WERI-Rb-1 (cell line): ENCODE measurements around the gene HIVEP1.

Experiments used
- DNase-seq: peaks from one replicate; pipeline ENCODE4 v3.0.0-alpha.2; 2020
- H3K27ac ChIP-seq: fragments of 250-450 bp; sonication (Bioruptor Pico); 2 replicates; pipeline ENCODE4 v1.5.1; 2020; ENCODE audit warnings: mild to moderate bottlenecking, moderate library complexity
- H3K27me3 ChIP-seq: fragments of 250-450 bp; sonication (Bioruptor Pico); 2 replicates; pipeline ENCODE4 v1.5.1; 2021; ENCODE audit warnings: mild to moderate bottlenecking, low read depth, moderate library complexity; ENCODE audit not compliant: insufficient read depth, severe bottlenecking
- H3K36me3 ChIP-seq: fragments of 250-450 bp; sonication (Bioruptor Pico); 2 replicates; pipeline ENCODE4 v1.5.1; 2020; ENCODE audit warnings: mild to moderate bottlenecking, moderate library complexity
- H3K4me3 ChIP-seq: 2 replicates; pipeline ENCODE4 v1.5.1; 2011; ENCODE audit warnings: low read depth, mild to moderate bottlenecking, control low read depth, low read length
- H3K9me3 ChIP-seq: fragments of 250-450 bp; sonication (Bioruptor Pico); 2 replicates; pipeline ENCODE4 v1.5.1; 2021; ENCODE audit warnings: mild to moderate bottlenecking, moderate library complexity; ENCODE audit not compliant: severe bottlenecking
- TF ChIP-seq, protein P1 (sequence below): IDR thresholded peaks from 2 replicates; pipeline ENCODE4 v1.5.1; 2011; ENCODE audit warnings: low read depth, mild to moderate bottlenecking, control low read depth, inconsistent platforms, low read length

Gene HIVEP1

DNA sequence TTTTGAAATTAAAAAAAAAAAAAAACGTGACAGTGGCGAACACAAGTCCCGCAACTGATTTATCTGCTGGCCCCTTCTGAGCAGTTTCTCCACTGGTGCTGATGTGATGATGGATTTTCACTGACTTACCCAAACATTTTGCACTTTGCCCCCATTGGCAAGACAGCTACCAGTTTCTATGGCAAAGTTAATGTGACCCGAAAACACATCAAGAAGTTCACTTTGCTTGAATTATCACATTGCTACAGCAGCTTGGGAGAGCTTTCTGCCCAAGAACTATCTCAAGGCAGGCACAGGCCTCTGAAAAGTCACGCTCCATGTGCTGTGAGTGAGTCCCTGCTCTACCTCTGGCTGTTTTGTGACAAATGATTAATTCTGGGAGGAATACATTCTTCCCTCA, 150.1 kb downstream of the HIVEP1 start:
- H3K4me3 ChIP-seq = no peak overlapping the region
- no peak for DNase-seq
- H3K27ac ChIP-seq = no peak overlapping the region
- TF ChIP-seq, protein P1, sequence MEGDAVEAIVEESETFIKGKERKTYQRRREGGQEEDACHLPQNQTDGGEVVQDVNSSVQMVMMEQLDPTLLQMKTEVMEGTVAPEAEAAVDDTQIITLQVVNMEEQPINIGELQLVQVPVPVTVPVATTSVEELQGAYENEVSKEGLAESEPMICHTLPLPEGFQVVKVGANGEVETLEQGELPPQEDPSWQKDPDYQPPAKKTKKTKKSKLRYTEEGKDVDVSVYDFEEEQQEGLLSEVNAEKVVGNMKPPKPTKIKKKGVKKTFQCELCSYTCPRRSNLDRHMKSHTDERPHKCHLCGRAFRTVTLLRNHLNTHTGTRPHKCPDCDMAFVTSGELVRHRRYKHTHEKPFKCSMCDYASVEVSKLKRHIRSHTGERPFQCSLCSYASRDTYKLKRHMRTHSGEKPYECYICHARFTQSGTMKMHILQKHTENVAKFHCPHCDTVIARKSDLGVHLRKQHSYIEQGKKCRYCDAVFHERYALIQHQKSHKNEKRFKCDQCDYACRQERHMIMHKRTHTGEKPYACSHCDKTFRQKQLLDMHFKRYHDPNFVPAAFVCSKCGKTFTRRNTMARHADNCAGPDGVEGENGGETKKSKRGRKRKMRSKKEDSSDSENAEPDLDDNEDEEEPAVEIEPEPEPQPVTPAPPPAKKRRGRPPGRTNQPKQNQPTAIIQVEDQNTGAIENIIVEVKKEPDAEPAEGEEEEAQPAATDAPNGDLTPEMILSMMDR = no peak
- peaks cover 21% of the 10 kb centered on the region for H3K36me3 ChIP-seq
- H3K27me3 ChIP-seq = no peaks in the 10 kb centered on the region
- H3K9me3 ChIP-seq = no peaks in the 10 kb centered on the region

DNA sequence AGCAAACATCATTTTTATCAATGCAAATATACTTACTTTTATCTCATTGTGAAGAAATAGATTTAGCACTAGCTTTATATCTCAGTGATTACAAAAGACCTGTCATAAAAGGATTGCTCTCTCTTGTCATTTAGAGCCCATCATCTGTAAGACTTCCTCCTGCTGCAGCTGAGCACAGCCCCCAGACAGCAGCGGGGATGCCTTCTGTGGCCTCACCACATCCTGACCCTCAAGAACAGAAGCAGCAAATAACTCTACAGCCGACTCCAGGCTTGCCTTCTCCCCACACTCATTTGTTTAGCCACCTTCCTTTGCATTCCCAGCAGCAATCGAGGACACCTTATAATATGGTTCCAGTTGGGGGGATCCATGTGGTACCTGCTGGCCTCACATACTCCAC, 151.0 kb downstream of the HIVEP1 start:
- no peak for DNase-seq
- Histone ChIP-seq H3K36me3 (peaks cover 21% of the 10 kb centered on the region), H3K4me3 (no peak overlapping the region), H3K9me3 (no peaks in the 10 kb centered on the region), H3K27me3 (no peaks in the 10 kb centered on the region), H3K27ac (no peak overlapping the region)
- TF ChIP-seq, protein P1 = no peak

DNA sequence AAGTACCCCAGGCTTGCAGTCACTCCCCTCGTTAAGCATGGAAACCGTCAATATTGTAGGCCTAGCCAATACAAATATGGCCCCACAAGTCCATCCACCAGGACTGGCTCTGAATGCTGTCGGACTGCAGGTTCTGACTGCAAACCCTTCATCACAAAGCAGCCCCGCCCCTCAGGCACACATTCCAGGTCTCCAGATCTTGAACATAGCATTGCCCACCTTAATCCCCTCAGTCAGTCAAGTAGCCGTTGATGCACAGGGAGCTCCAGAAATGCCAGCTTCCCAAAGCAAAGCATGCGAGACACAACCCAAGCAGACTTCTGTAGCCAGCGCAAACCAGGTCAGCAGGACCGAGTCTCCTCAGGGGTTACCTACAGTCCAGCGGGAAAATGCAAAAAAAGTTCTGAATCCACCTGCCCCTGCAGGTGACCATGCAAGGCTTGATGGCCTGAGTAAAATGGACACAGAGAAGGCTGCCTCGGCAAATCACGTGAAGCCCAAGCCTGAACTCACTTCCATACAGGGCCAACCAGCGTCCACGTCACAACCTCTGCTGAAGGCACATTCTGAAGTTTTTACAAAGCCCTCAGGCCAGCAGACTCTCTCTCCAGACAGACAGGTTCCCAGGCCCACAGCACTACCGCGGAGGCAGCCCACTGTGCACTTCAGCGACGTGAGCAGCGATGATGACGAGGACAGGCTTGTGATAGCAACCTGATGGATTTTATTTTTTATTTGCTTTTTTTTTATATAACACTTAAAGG, 151.8 kb downstream of the HIVEP1 start:
- Histone ChIP-seq H3K36me3 (peaks cover 21% of the 10 kb centered on the region), H3K9me3 (no peaks in the 10 kb centered on the region), H3K27ac (no peak overlapping the region), H3K4me3 (no peak overlapping the region), H3K27me3 (no peaks in the 10 kb centered on the region)
- DNase-seq = no peak
- TF ChIP-seq, protein P1 = no peak

DNA sequence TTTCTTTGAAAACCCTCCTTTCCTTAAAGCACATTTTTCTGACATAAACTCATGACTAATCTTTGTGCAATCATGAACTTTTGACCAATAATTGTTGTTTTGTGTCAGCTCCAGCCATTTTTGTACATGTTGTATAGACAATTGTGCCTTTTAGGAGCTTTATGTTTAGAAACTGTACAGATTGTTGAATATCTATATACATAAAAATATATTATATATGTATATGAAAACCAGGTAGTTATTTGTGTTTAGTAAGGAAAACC, 152.3 kb downstream of the HIVEP1 start:
- Histone ChIP-seq H3K36me3 (peaks cover 21% of the 10 kb centered on the region), H3K27ac (no peak overlapping the region), H3K4me3 (no peak overlapping the region), H3K9me3 (no peaks in the 10 kb centered on the region), H3K27me3 (no peaks in the 10 kb centered on the region)
- DNase-seq = no peak
- TF ChIP-seq, protein P1 = no peak

DNA sequence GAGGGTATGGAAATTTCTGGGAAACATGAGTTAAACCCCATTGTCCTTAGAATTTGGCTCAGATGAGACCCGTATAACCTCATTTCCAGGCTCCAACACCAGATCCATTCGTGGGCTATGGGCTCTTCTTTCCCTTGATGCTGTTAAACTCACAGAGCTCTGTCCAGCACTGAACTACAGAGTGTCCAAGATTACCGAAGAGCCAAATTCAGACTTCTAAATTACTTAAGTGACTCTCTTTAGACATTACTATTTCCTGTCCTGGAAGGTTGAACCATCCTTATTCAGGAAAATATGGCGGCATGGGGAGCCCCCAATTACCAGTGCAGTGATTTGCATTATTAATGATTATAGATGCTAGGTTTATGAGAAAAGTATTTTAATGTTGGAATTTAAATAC, 153.2 kb downstream of the HIVEP1 start:
- Histone ChIP-seq H3K9me3 (no peaks in the 10 kb centered on the region), H3K27ac (no peak overlapping the region), H3K27me3 (no peaks in the 10 kb centered on the region), H3K4me3 (no peak overlapping the region), H3K36me3 (peaks cover 21% of the 10 kb centered on the region)
- no peak for DNase-seq
- TF ChIP-seq, protein P1 = no peak

DNA sequence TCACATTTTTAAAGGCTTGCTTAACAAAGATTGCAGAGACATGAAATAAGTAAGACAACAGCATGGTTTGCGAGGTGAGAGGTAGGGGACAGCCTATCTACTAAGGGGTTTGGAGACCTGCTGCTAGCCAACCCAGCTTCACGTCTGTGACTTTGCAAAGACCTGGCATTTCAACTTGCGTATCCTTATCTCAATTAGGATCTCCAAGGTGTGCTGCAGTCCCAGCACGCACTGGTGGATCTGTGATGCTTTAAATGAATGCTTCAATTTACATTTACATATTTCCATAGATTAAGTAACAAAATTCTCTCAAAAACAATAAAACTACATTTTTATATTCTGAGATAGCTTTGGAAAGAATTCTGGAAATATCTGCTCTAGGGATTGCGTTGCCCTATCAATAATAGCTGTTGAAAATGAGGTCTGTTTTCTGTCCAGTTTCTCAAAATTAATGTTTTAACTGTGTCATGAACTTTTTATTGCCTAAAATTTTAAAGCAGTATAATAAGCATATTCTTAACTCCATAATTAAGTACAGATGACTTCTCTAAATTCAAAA, 153.7 kb downstream of the HIVEP1 start:
- DNase-seq = no peak
- no peak overlapping the region for H3K27ac ChIP-seq
- H3K27me3 ChIP-seq = no peaks in the 10 kb centered on the region
- no peak overlapping the region for H3K4me3 ChIP-seq
- H3K9me3 ChIP-seq = no peaks in the 10 kb centered on the region
- TF ChIP-seq, protein P1 = no peak
- peaks cover 21% of the 10 kb centered on the region for H3K36me3 ChIP-seq
